Transverse colon (tissue), 3 donors: ENCODE data around the gene SPHK1.

Source experiments
- EP300 ChIP-seq: sonication (generic); formaldehyde crosslinking; IDR thresholded peaks from one replicate; pipeline ENCODE4 v1.6.1; 2017; ENCODE audit warnings: antibody characterized with exemption, low read depth
- POLR2A ChIP-seq: fragments of 450-650 bp; IDR thresholded peaks from one replicate; pipeline ENCODE4 v1.6.1; 2016; ENCODE audit warnings: antibody characterized with exemption, mild to moderate bottlenecking, moderate library complexity
- TF ChIP-seq, protein P1 (sequence below), 5 experiments: fragments of 200-600 bp in 3 of 5; fragments of 450-650 bp in 2 of 5; sonication (generic) in 3 of 5; IDR thresholded peaks; 1 replicate in 2 of 5; 2 replicates in 3 of 5; pipeline ENCODE4 v1.5.1; 2016 to 2017; ENCODE audit warnings: antibody characterized with exemption in 5 of 5, inconsistent platforms in 3 of 5, mild to moderate bottlenecking in 2 of 5, moderate library complexity in 1 of 5

GRCh38 chr17:76386966-76387765 is 2.8 kb downstream of the SPHK1 start:
- TF ChIP-seq, protein P1, sequence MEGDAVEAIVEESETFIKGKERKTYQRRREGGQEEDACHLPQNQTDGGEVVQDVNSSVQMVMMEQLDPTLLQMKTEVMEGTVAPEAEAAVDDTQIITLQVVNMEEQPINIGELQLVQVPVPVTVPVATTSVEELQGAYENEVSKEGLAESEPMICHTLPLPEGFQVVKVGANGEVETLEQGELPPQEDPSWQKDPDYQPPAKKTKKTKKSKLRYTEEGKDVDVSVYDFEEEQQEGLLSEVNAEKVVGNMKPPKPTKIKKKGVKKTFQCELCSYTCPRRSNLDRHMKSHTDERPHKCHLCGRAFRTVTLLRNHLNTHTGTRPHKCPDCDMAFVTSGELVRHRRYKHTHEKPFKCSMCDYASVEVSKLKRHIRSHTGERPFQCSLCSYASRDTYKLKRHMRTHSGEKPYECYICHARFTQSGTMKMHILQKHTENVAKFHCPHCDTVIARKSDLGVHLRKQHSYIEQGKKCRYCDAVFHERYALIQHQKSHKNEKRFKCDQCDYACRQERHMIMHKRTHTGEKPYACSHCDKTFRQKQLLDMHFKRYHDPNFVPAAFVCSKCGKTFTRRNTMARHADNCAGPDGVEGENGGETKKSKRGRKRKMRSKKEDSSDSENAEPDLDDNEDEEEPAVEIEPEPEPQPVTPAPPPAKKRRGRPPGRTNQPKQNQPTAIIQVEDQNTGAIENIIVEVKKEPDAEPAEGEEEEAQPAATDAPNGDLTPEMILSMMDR (IDR thresholded peaks at IDR 0.05), result no peak
- TF ChIP-seq POLR2A, result no peak
- TF ChIP-seq EP300, result no peak
